Measurements from ENCODE around the gene AGER.

The AGER gene

GRCh38 chr6:32183483-32184083, 470 bp downstream of the AGER start:
- TF ChIP-seq CTCF (IDR thresholded peaks at IDR 0.05; ENCODE audit: extremely low read depth, insufficient read depth, missing control alignments) = no peak
- DNase-seq (ENCODE audit: low spot score) = no peak
- in situ Hi-C loops (cut with MboI; ENCODE audit: low pct_unique_long_range_greater_than_20kb, low sequenced_read_pairs, unreplicated experiment) = no loop called here

GRCh38 chr6:32183030-32183429, 1.0 kb downstream of the AGER start:
- in situ Hi-C loops (cut with MboI; ENCODE audit: low pct_unique_long_range_greater_than_20kb, low sequenced_read_pairs, unreplicated experiment) = no loop called here
- no peak for TF ChIP-seq CTCF (IDR thresholded peaks at IDR 0.05; ENCODE audit: extremely low read depth, insufficient read depth, missing control alignments)

GRCh38 chr6:32182555-32182981, 1.5 kb downstream of the AGER start:
- in situ Hi-C loops (cut with MboI; ENCODE audit: low pct_unique_long_range_greater_than_20kb, low sequenced_read_pairs, unreplicated experiment) = no loop called here
- TF ChIP-seq CTCF (IDR thresholded peaks at IDR 0.05; ENCODE audit: extremely low read depth, insufficient read depth, missing control alignments) = no peak

More at GRCh38 chr6:32183030-32183429, 1.0 kb downstream of the AGER start:
- no peak for DNase-seq (ENCODE audit: low spot score)

GRCh38 chr6:32181915-32182529, 2.0 kb downstream of the AGER start:
- no peak for TF ChIP-seq CTCF (IDR thresholded peaks at IDR 0.05; ENCODE audit: extremely low read depth, insufficient read depth, missing control alignments)
- in situ Hi-C loops (cut with MboI; ENCODE audit: low pct_unique_long_range_greater_than_20kb, low sequenced_read_pairs, unreplicated experiment) = no loop called here
- no peak for DNase-seq (ENCODE audit: low spot score)

More at GRCh38 chr6:32182555-32182981, 1.5 kb downstream of the AGER start:
- DNase-seq (ENCODE audit: low spot score) = no peak

- no peak for TF ChIP-seq CTCF (IDR thresholded peaks at IDR 0.05; ENCODE audit: extremely low read depth, insufficient read depth, missing control alignments)
- in situ Hi-C loops (cut with MboI; ENCODE audit: low pct_unique_long_range_greater_than_20kb, low sequenced_read_pairs, unreplicated experiment) = no loop called here
Observed at GRCh38 chr6:32181148-32181702, 2.8 kb downstream of the AGER start.

GRCh38 chr6:32179766-32180405, 4.2 kb downstream of the AGER start:
- in situ Hi-C loops (cut with MboI; ENCODE audit: low pct_unique_long_range_greater_than_20kb, low sequenced_read_pairs, unreplicated experiment) = no loop called here
- no peak for TF ChIP-seq CTCF (IDR thresholded peaks at IDR 0.05; ENCODE audit: extremely low read depth, insufficient read depth, missing control alignments)
- DNase-seq (ENCODE audit: low spot score) = no peak

More at GRCh38 chr6:32181148-32181702, 2.8 kb downstream of the AGER start:
- no peak for DNase-seq (ENCODE audit: low spot score)
